ENCODE measurements around the gene VSX1. TPM values are rescaled to one million over a fixed set of nuclear protein-coding genes. Genes with fewer than 3 reads are reported as not detected.

VSX1 gene
- polyA plus RNA-seq, 1 donor from 2014 or later, result not detected

- no peaks in the 10 kb centered on the region for H3K9me2 ChIP-seq (ENCODE audit: insufficient read depth, low read length)
- H3K79me2 ChIP-seq (replicated peaks; ENCODE audit: insufficient read depth, low read length), result no peaks in the 10 kb centered on the region
- H2AFZ ChIP-seq (ENCODE audit: low read depth, low read length), result no peak overlapping the region
- no peak overlapping the region for H3K4me3 ChIP-seq (ENCODE audit: low read length)
- H3K36me3 ChIP-seq (ENCODE audit: insufficient read depth, low read length), result no peaks in the 10 kb centered on the region
- H3F3A ChIP-seq (ENCODE audit: insufficient read depth, low read length, poor library complexity, severe bottlenecking), result no peaks in the 10 kb centered on the region
- H3K27me3 ChIP-seq (ENCODE audit: insufficient read depth, low read depth, low read length), result no peaks in the 10 kb centered on the region
- no peaks in the 10 kb centered on the region for H4K20me1 ChIP-seq (ENCODE audit: insufficient read depth)
- H3K4me2 ChIP-seq (ENCODE audit: low read length), result no peak overlapping the region
- TF ChIP-seq EZH2 (IDR thresholded peaks at IDR 0.05; ENCODE audit: borderline replicate concordance, insufficient read depth, low read length, poor library complexity, severe bottlenecking), result no peak
- TF ChIP-seq REST (IDR thresholded peaks at IDR 0.05; ENCODE audit: borderline replicate concordance), result no peak
- TF ChIP-seq EP300 (conservative IDR thresholded peaks at IDR 0.05; ENCODE audit: poor library complexity, severe bottlenecking), result no peak
- no peak for TF ChIP-seq CTCF (IDR thresholded peaks at IDR 0.05; ENCODE audit: poor library complexity, severe bottlenecking)
- TF ChIP-seq RAD21 (conservative IDR thresholded peaks at IDR 0.05), result no peak
- no peak for TF ChIP-seq TAF1 (IDR thresholded peaks at IDR 0.05; ENCODE audit: low read depth)
- no peak for TF ChIP-seq MXI1 (conservative IDR thresholded peaks at IDR 0.05; ENCODE audit: poor library complexity, severe bottlenecking)
- TF ChIP-seq POLR2AphosphoS5 (IDR thresholded peaks at IDR 0.05), result no peak
- no peak for TF ChIP-seq SMC3 (conservative IDR thresholded peaks at IDR 0.05; ENCODE audit: poor library complexity)
- H3K9ac ChIP-seq (ENCODE audit: low read length), result no peak overlapping the region
- no peaks in the 10 kb centered on the region for H3K9me3 ChIP-seq (ENCODE audit: low read length)
- no peak overlapping the region for H3K27ac ChIP-seq (ENCODE audit: low read length)
Measured at GRCh38 chr20:25097498-25097897, 15.6 kb upstream of the VSX1 start.

- H3K79me2 ChIP-seq (replicated peaks; ENCODE audit: insufficient read depth, low read length), result no peaks in the 10 kb centered on the region
- H2AFZ ChIP-seq (ENCODE audit: low read depth, low read length), result no peak overlapping the region
- H4K20me1 ChIP-seq (ENCODE audit: insufficient read depth), result no peaks in the 10 kb centered on the region
- no peak overlapping the region for H3K4me2 ChIP-seq (ENCODE audit: low read length)
- H3K9ac ChIP-seq (ENCODE audit: low read length), result no peak overlapping the region
- H3K27ac ChIP-seq (ENCODE audit: low read length), result no peak overlapping the region
- no peaks in the 10 kb centered on the region for H3F3A ChIP-seq (ENCODE audit: insufficient read depth, low read length, poor library complexity, severe bottlenecking)
- H3K4me3 ChIP-seq (ENCODE audit: low read length), result no peak overlapping the region
- H3K9me3 ChIP-seq (ENCODE audit: low read length), result no peaks in the 10 kb centered on the region
- peaks cover 8% of the 10 kb centered on the region for H3K27me3 ChIP-seq (ENCODE audit: insufficient read depth, low read depth, low read length)
- no peaks in the 10 kb centered on the region for H3K36me3 ChIP-seq (ENCODE audit: insufficient read depth, low read length)
- TF ChIP-seq EZH2 (IDR thresholded peaks at IDR 0.05; ENCODE audit: borderline replicate concordance, insufficient read depth, low read length, poor library complexity, severe bottlenecking) (no peak), TAF1 (IDR thresholded peaks at IDR 0.05; ENCODE audit: low read depth) (no peak), EP300 (conservative IDR thresholded peaks at IDR 0.05; ENCODE audit: poor library complexity, severe bottlenecking) (no peak), POLR2AphosphoS5 (IDR thresholded peaks at IDR 0.05) (no peak), CTCF (IDR thresholded peaks at IDR 0.05; ENCODE audit: poor library complexity, severe bottlenecking) (no peak), SMC3 (conservative IDR thresholded peaks at IDR 0.05; ENCODE audit: poor library complexity) (no peak), REST (IDR thresholded peaks at IDR 0.05; ENCODE audit: borderline replicate concordance) (no peak), MXI1 (conservative IDR thresholded peaks at IDR 0.05; ENCODE audit: poor library complexity, severe bottlenecking) (no peak), RAD21 (conservative IDR thresholded peaks at IDR 0.05) (no peak)
- H3K9me2 ChIP-seq (ENCODE audit: insufficient read depth, low read length), result no peaks in the 10 kb centered on the region
Measured at GRCh38 chr20:25090492-25091429, 8.8 kb upstream of the VSX1 start.
